A172 (cell line): ENCODE results near the gene AGGF1. TPM values are rescaled to one million over a fixed set of nuclear protein-coding genes. Genes with fewer than 3 reads are reported as not detected.
A peak's percentile ranks its signal among the peaks of the same experiment; 100 is the strongest.
"Not testable (repeated sequence)": the region's sequence is repeated elsewhere in the genome, so short reads cannot be mapped to it uniquely, and the experiment has no call there.

Source experiments
- DNase-seq: peaks from one replicate; pipeline ENCODE4 v3.0.0-alpha.2; 2015; ENCODE audit warnings: low spot score
- total RNA-seq: library from RNA; depleted of rRNA; stranded (reverse); fragments of >200 nt; shearing (Covaris generic); gene quantifications from 2 replicates; pipeline ENCODE4 v1.2.3, GENCODE V29; 2014; rRNA removed

Gene AGGF1
- 31.0 and 33.9 TPM in 2 replicates for total RNA-seq

DNA sequence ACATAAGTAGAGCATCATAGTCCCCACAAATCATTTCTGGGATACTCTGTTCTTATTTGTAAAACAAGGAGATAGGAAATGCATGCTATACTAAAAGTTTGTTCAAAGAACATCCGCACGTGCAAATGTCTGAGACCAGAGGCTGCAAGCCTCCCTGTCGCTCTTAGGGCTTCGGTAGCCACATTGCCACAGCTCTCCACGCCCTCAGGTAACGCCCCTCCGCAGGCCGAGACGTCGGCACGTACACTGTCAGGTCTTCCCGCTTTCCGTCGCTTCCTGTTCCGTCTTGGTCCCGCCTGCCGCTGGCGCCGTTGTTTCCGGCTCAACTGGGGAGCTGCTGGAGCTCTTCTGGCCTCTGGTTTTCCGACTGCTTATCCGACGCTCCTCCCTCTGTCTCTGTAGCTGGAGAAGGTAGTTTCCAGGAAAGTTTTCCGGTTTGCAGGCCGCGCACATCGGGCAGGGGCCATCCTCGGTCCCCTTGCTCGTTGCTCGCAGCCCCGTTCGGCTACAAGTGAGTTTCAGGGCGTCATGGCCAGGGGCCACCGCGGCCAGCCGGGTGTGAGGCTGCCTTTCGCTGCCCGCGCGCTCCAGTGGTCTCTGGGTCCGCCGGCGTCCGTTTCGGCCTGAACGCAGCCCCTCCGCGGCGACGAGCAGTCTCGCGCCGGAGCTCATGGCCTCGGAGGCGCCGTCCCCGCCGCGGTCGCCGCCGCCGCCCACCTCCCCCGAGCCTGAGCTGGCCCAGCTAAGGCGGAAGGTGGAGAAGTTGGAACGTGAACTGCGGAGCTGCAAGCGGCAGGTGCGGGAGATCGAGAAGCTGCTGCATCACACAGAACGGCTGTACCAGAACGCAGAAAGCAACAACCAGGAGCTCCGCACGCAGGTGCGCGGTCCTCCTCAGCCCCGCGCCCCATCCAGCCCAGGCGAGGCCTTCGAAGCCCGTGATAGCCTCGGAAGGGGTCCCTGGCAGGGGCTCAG is at the start of gene AGGF1:
AGGF1 (plus strand) TSS at position 308 of the 975 bp plus-strand sequence; CDS start at position 671, 363 bp downstream.
- peak; percentile 94 for DNase-seq

DNA sequence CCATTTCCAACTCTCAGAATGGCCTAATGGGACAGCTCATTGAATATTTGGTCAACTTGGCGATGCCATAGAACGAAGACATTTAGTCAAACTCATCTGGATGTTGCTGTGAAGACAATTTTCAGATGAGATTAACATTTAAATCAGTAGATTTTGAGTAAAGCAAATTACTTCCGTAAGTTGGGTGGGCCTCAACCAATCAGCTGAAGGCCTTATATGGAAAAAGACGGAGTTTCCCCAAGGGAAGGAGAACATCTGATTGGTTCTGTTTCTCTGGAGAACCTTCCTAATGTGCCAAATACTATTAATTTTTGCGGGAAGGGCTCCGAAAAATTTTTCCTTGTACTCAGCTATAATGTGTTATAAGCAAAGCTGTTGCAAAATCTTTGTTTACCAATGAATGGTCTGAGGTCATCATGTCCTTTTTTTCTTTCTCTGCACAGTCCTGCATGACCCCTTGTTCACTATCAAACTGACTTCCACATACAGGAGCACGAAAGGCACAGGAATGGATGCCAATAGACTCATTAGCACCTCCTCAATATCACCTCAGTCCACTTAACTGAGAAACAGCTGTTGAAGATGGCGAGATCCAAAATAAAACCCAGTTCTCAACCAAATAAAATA is 49.6 kb upstream of the AGGF1 start:
- no peak for DNase-seq

DNA sequence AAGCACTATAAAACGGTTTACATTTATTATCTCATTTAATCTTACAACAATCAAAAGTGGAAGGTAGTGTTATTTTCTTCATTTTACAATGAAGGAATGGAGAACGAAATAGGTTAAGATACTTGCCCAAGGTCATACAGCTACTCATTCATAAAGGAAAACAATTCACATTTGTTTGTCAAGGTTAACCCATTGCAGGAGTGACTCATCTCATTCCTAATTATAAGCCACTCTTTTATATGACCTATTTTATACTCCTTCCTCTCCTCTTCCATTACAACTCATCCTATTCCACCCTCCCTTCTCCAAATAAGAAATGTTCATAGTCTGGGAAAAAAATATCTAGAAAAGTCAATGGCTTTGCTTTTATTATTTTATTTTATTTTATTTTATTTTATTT is 47.8 kb upstream of the AGGF1 start:
- no peak for DNase-seq

- peak; percentile 25 for DNase-seq
These were observed 46.7 kb upstream of the AGGF1 start for GRCh38 chr5:76983468-76983867.

- DNase-seq = no peak
These were observed 43.2 kb upstream of the AGGF1 start for GRCh38 chr5:76986825-76987526.

GRCh38 chr5:76990899-76991459 is 39.2 kb upstream of the AGGF1 start:
- DNase-seq = no peak

DNA sequence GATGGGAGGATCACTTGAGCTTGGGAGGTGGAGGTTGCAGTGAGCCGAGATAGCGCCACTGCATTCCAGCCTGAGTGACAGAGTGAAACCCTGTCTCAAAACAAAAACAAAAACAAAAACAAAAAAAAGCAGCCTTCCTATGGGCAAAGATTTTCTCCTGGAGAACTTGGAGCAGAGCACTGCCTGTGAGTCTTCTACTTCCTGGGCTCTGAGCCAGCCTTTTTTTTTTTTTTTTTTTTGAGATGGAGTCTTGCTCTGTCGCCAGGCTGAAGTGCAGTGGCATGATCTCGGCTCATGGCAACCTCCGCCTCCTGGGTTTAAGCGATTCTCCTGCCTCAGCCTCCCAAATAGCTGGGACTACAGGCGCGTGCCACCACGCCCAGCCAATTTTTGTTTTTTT is 36.8 kb upstream of the AGGF1 start:
- DNase-seq = not testable (repeated sequence)

- no peak for DNase-seq
These were observed 35.9 kb upstream of the AGGF1 start for GRCh38 chr5:76994337-76994736.

DNA sequence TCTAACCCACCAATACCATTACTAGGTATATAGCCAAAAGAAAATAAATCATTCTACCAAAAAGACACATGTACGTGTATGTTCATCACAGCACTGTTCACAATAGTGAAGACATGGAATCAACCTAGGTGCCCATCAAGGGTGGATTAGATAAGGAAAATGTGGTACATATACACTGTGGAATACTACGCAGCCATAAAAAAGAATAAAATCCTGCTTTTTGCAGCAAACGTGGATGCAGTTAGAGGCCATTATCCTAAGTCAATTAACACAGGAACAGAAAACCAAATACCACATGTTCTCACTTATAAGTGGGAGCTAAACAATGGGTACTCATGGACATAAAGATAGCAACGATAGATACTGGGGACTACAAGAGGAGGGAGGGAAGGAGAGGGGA is 32.0 kb upstream of the AGGF1 start:
- not testable (repeated sequence) for DNase-seq

DNA sequence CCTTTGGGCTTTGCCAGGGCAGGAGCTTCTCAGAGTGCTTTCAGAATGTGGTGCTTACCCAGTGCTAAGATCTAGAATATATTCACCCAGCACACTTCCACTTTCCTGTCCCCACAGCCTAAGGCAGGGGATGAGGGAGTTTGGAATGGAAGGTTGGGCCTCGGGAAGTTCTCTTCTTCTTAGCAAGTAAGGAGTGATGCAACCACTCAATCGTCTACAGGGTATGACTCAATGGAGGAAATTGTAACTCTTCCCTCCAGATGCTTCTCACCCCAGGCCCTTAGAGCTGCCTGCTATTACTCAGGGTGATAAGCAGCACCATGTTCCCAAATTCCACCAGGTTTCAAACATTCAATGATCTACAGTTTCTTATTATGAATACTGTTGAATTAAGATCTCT is 30.8 kb upstream of the AGGF1 start:
- peak; percentile 63 for DNase-seq

DNA sequence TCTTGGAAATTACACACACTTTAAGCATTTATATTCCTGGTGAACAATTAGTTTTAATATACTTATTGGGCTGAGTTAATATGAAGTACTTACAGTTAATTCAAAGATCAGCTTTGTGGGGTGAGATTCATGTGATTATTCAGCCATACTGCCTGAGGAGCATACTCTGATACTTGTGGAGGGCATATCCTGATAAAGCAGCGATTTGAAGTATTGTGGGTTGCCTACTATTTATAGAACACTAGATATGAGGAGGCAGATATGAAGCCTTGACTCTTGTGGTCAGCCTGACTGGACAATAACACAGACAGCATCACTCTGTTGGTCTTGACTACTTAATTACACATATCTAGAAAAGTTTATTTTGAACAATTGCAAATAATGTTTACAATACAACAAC is 27.0 kb upstream of the AGGF1 start:
- no peak for DNase-seq

DNA sequence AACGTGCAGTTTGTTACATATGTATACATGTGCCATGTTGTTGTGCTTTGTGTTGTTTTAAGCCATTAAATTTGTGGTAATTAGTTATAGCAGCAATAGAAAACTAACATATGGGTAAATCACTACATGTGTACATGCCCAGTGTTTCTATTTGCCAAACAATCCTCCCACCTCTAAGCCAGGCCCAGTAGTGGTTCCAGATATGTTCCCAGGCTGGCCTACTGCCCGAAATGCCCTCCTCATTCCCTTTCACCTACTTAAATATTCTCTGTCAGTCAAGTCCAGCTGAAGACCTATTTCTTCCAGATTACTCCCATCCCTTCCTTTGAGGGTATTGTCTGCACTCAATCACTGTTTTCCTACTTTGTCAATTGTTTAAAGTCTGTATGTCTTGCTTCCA is 24.1 kb upstream of the AGGF1 start:
- no peak for DNase-seq

GRCh38 chr5:77008413-77008812 is 21.8 kb upstream of the AGGF1 start:
- no peak for DNase-seq

DNA sequence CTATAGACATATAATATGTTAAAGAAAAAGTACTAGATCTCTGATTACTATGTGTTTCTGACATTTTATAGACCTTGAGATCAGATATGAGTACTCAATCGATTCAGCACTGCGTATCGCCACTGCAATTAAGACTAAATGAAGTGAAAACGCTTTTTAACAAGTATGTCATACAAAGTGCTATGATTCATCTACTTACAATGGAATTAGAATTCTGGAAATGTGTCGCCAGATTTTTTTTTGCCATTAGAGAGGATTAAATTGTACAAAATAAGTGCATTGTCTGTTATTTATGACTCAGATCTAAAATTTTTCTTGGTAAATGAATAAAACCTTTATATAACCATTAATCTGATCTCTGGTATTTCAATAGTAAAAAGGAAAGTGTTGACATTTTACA is 20.0 kb upstream of the AGGF1 start:
- DNase-seq = no peak

GRCh38 chr5:77011498-77011897 is 18.7 kb upstream of the AGGF1 start:
- DNase-seq = no peak

- peak; percentile 30 for DNase-seq
These were observed 17.6 kb upstream of the AGGF1 start for GRCh38 chr5:77012601-77013000.

GRCh38 chr5:77015938-77016569 is 14.2 kb upstream of the AGGF1 start:
- peak; percentile 70 for DNase-seq

DNA sequence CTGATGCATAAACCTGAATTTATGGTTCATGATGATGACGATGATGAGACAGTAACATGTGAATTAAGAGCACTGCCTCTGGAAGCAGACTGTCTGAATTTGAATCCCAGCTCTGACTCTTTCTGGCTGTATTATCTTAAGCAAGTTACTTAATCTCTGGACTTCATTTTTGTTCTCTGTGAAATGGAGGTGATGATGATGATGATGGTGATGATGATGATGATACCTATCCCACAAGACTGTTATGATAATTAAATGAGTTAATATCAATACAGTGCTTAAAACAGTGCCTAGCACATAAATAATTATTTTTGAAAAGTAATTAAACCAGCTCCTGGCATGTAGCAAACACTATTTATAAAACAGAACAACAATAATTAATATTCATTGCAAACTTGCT is 13.2 kb upstream of the AGGF1 start:
- no peak for DNase-seq

DNA sequence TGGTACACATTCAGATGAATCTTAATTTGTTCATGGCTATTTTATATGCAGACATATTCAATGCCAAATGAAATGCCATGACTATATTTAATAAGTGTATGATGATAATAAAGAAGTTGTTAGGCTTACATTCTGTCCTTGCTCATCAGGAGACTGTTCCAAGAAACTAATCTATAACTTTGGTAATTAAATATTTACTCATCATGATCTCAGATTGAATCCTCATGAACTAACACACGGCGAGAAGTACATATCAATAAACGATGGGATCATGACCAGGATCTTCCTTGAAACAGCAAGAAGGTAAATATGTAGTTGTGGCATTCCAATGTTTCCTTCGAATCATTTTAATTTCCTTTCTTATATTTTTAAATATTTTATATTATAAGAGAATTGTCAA is 12.5 kb upstream of the AGGF1 start:
- DNase-seq = no peak

DNA sequence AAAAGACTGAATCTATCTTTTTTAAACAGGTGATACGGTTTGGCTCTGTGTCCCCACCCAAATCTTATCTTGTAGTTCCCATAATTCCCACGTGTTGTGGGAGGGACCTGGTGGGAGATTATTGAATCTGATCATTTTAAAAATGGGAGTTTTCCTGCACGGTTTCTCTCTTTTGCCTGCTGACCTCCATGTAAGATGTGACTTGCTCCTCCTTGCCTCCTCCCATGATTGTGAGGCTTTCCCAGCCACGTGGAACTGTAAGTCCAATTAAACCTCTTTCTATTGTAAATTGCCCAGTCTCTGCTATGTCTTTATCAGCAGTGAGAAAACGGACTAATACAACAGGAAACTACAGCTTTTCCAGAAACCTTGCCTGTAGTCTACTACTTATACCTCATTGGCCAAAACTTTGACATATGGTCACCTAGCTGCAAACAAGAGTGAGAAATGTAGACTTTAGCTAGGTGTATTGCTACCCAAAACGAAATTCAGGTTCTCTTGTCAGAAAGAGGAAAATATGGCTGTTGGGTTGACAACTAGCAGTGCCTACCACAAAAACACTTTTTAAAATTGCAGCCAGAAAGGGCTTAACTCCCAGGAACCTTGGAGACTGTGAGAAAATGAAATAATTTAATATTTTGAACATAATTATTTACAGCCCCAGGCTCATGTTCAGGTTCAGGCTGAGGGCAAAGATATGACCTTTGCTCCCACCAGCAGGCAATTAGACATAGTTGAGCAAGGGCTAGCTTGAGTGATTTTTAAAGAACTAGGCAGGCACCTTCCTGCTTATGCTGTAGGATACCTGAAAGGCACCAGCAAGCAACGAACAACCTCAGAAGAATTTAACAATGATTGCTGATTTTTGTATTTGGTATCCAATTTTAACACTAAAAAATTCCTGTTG is 7.4 kb upstream of the AGGF1 start:
- DNase-seq = no peak

DNA sequence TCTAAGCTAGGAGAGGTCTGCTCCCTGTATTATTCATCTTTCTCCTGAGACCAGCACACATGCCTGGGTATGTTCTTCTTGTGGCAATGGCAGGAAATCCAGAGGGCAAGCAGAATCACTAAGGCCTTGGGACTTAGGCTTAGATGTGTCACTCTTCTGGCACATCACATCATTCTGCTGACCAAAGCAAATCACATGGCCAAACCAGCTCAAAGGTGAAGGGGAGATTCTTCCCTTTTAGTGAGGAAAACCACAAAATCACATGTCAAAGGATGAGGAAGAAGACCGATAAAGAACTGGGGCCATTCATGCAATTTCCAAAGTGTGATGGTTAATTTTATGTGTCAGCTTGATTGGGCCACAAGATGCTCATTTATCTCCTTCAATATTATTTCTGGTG is 5.7 kb upstream of the AGGF1 start:
- no peak for DNase-seq
